ENCODE data around the gene MACROD2.
"Not testable (repeated sequence)": the region's sequence is repeated elsewhere in the genome, so short reads cannot be mapped to it uniquely, and the experiment has no call there.

MACROD2 gene

DNA sequence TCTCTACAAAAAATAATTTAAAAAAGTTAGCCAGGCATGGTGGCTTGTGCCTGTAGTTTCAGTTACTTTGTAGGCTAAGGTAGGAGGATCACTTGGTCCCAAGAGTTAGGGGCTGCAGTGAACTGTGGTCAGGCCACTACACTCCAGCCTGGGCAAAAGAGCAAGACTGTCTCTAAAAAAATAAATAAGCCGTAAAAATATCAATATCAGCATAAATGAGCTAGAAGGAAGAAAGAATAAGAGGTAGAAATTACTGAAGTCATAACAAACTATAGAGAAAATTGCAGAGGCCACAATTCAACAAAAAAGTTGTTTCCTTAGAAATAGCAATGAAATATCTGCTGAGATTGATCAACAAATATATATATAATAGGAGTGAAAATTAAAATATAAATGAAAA lies 1169.4 kb downstream of the MACROD2 start:
- DNase-seq (ENCODE audit: low spot score in 2 of 2), result no peak
- Histone ChIP-seq H3K27me3 (ENCODE audit: low read depth) (no peaks in the 10 kb centered on the region), H3K36me3 (replicated peaks) (no peaks in the 10 kb centered on the region), H3K4me3 (no peak overlapping the region), H3K9me3 (no peaks in the 10 kb centered on the region), H3K4me1 (no peaks in the 10 kb centered on the region)
- in situ Hi-C loops (cut with MboI; ENCODE audit: low sequenced_read_pairs), result no loop called here

DNA sequence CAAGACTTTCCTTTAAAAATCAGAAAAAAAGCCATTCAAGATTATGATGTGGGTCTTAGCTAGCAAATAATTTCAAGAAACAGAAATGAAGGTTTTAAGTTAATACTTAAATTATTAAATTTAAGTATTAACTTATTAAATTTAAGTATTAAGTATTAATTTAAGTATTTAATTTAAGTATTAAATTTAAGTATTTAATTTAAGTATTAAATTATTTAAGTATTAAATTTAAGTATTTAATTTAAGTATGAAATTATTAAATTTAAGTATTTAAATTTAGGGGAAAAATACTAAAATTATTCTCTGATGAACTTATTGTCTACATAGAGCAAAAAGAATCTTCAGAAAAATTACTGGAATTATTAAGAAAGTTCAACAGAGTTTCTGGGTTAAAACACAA lies 1171.4 kb downstream of the MACROD2 start:
- DNase-seq (ENCODE audit: low spot score in 2 of 2), result no peak
- in situ Hi-C loops (cut with MboI; ENCODE audit: low sequenced_read_pairs), result no loop called here
- Histone ChIP-seq H3K36me3 (replicated peaks) (no peaks in the 10 kb centered on the region), H3K9me3 (no peaks in the 10 kb centered on the region), H3K4me3 (no peak overlapping the region), H3K4me1 (no peaks in the 10 kb centered on the region), H3K27me3 (ENCODE audit: low read depth) (no peaks in the 10 kb centered on the region)

DNA sequence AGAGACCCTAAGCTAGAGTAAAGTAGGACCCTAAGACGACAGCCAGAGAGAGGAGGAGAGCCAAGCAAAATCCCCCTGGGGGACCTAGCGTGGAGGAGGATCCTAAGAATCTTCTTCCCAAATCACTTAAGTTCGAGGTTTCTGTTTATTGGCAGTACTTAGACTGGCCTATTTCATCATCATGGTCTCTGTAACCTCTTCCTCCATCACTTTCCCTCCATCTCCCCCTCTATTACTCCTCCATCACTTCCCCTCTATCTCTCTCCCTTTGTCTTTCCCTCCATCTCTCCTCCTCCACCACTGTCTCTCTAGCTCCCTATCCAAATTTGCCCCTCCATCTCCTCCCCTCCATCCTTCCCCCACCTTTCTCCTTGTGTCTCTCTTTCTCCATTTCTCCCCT lies 1175.7 kb downstream of the MACROD2 start:
- no peak for DNase-seq (ENCODE audit: low spot score in 2 of 2)
- H3K36me3 ChIP-seq (replicated peaks), result no peaks in the 10 kb centered on the region
- H3K4me3 ChIP-seq, result no peak overlapping the region
- no peaks in the 10 kb centered on the region for H3K9me3 ChIP-seq
- no peaks in the 10 kb centered on the region for H3K27me3 ChIP-seq (ENCODE audit: low read depth)
- in situ Hi-C loops (cut with MboI; ENCODE audit: low sequenced_read_pairs), result no loop called here
- no peaks in the 10 kb centered on the region for H3K4me1 ChIP-seq

DNA sequence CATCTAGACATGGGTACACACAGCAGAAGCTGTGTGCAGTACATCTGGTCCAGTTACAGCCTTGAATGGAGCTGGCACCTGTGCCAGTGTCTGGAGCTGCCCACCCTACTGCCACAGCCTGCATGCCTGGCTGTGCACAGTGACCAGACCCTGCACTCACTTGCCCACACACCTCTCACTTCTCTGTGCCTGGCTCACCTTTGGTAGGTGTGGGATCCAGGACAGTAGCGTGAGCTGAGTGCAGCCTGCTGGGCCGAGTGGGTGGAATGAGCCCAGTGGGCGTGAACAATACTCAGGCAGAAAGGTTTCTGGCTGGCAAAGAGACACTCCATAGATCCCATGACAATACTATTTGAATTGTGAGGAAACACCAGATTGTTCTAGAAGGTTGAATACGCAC lies 1181.6 kb downstream of the MACROD2 start:
- DNase-seq (ENCODE audit: low spot score in 2 of 2), result no peak
- H3K4me3 ChIP-seq, result no peak overlapping the region
- H3K4me1 ChIP-seq, result no peaks in the 10 kb centered on the region
- H3K27me3 ChIP-seq (ENCODE audit: low read depth), result no peaks in the 10 kb centered on the region
- H3K36me3 ChIP-seq (replicated peaks), result no peaks in the 10 kb centered on the region
- H3K9me3 ChIP-seq, result no peaks in the 10 kb centered on the region
- in situ Hi-C loops (cut with MboI; ENCODE audit: low sequenced_read_pairs), result no loop called here

DNA sequence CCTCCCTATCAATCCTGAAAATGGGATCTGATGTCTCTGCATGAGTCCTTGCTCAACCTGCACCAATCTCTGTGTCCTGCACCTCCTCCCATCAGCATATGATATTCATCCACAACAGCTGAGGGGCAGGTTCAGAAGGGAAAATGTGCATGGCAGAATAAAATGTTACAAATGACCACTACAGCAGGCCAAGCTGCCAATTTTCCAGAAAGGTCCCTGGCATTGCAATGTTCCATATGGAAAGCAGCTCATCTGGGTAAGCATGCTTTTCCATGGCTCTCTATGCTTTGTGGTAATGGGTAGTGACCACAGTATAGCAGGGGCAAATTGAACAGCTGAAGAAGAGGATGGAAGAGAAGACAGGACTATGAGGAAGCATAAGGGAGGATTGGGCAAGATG lies 1183.3 kb downstream of the MACROD2 start:
- no peak for DNase-seq (ENCODE audit: low spot score in 2 of 2)

DNA sequence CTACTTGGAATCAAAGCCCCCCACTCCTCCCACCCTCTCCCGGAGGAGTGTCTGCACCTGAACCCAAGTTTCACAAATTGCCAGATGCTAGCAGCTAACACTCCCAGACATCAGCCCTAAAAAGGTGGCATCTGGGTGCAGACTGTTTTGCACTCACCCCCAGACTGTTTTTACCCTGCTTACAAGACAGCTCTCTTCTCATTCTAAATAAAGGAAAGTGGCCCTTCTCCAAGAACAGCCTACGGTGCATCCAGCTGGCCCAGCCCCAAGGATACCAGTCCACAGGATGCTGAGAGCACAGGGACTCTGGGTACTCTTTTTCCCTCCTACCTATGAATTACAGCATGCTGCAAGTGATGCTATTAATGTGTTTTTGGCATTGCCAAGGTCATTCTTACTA lies 1184.1 kb downstream of the MACROD2 start:
- in situ Hi-C loops (cut with MboI; ENCODE audit: low sequenced_read_pairs), result no loop called here
- no peaks in the 10 kb centered on the region for H3K27me3 ChIP-seq (ENCODE audit: low read depth)
- no peaks in the 10 kb centered on the region for H3K9me3 ChIP-seq
- no peaks in the 10 kb centered on the region for H3K36me3 ChIP-seq (replicated peaks)
- no peak for DNase-seq (ENCODE audit: low spot score in 2 of 2)
- H3K4me1 ChIP-seq, result no peaks in the 10 kb centered on the region
- H3K4me3 ChIP-seq, result no peak overlapping the region

More for the DNA sequence above, 1183.3 kb downstream of the MACROD2 start:
- no peaks in the 10 kb centered on the region for H3K4me1 ChIP-seq
- H3K27me3 ChIP-seq (ENCODE audit: low read depth), result no peaks in the 10 kb centered on the region
- H3K36me3 ChIP-seq (replicated peaks), result no peaks in the 10 kb centered on the region
- no peaks in the 10 kb centered on the region for H3K9me3 ChIP-seq
- in situ Hi-C loops (cut with MboI; ENCODE audit: low sequenced_read_pairs), result no loop called here
- no peak overlapping the region for H3K4me3 ChIP-seq

DNA sequence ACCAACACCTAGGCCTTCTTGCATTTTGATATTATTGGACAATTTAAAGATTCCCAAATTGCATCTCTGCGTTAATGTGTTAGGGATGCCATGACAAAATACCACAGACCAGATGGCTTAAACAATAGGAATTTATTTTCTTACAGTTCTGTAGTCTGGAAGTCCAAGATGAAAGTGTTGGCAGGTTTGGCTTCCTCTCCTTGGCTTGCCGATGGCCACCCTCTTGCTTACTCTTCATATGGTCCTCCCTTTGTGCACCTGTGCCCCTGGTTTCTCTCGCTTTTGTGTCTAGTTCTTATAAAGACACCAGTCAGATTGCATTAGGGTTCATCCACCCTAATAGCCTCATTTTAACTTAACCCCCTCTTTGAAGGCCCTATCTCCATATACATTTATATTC lies 1184.5 kb downstream of the MACROD2 start:
- in situ Hi-C loops (cut with MboI; ENCODE audit: low sequenced_read_pairs), result no loop called here
- Histone ChIP-seq H3K27me3 (ENCODE audit: low read depth) (no peaks in the 10 kb centered on the region), H3K36me3 (replicated peaks) (no peaks in the 10 kb centered on the region), H3K9me3 (no peaks in the 10 kb centered on the region), H3K4me1 (no peaks in the 10 kb centered on the region), H3K4me3 (no peak overlapping the region)
- DNase-seq (ENCODE audit: low spot score in 2 of 2), result no peak

DNA sequence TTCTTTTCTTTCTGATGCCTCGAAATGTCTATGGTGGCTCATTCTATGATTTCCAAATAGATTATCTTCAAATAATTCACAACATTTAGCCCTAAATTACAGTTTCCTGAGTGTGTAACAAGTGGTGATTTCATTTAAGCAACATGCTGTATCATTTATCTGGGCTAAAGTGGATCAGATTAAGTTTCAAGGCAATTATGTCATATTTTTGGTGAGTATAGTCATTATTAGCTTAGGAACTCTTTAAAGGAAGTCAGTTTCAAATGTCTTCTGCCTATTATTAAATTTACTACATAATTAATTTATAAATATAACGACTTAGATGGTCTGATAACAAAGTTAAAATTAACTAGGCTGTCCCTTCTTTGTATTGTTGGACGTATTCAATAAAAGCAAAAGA lies 1190.0 kb downstream of the MACROD2 start:
- in situ Hi-C loops (cut with MboI; ENCODE audit: low sequenced_read_pairs), result no loop called here
- no peak overlapping the region for H3K4me3 ChIP-seq
- no peaks in the 10 kb centered on the region for H3K27me3 ChIP-seq (ENCODE audit: low read depth)
- DNase-seq (ENCODE audit: low spot score in 2 of 2), result no peak
- H3K9me3 ChIP-seq, result no peaks in the 10 kb centered on the region
- H3K36me3 ChIP-seq (replicated peaks), result no peaks in the 10 kb centered on the region
- no peaks in the 10 kb centered on the region for H3K4me1 ChIP-seq

DNA sequence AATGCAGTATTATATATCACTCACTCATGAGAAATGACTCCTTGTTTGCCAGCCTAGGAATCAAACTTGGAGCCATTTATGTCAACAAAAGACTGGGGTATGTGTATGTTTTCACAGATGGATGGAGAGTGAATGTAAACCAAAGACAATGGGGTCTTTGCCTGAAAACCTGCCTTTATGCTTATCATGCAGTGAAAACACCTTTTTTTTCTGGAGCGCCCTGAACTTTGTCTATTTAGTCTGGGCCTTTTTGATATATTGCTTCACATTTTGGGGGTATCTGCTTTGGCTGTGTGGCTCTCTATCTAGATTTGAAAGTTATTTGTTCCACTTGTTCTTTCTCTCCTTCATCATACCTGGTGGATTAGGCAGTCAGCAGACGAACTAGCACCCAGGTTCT lies 1190.6 kb downstream of the MACROD2 start:
- DNase-seq (ENCODE audit: low spot score in 2 of 2), result no peak
- in situ Hi-C loops (cut with MboI; ENCODE audit: low sequenced_read_pairs), result no loop called here
- Histone ChIP-seq H3K4me1 (no peaks in the 10 kb centered on the region), H3K36me3 (replicated peaks) (no peaks in the 10 kb centered on the region), H3K4me3 (no peak overlapping the region), H3K9me3 (no peaks in the 10 kb centered on the region), H3K27me3 (ENCODE audit: low read depth) (no peaks in the 10 kb centered on the region)

DNA sequence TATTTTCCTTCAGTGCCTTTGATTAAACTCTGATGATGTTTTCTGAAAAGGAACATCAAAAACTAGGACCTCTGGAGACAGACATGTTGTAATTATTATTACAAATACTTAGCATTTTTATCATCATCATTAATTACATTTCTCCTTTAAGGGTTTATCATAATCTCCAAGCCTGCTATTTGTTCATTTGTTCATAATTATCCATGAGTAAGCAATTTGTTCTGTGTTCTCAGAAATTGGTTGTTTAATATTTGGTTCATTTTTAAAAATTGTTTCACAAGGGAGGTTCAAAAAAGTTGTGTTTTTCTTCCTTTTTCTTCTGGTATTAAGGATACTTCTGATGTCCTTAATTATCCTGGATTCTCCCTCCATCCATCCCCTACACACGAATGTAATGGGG lies 1192.3 kb downstream of the MACROD2 start:
- Histone ChIP-seq H3K36me3 (replicated peaks) (no peaks in the 10 kb centered on the region), H3K9me3 (no peaks in the 10 kb centered on the region), H3K27me3 (ENCODE audit: low read depth) (no peaks in the 10 kb centered on the region), H3K4me3 (no peak overlapping the region), H3K4me1 (no peaks in the 10 kb centered on the region)
- no peak for DNase-seq (ENCODE audit: low spot score in 2 of 2)
- in situ Hi-C loops (cut with MboI; ENCODE audit: low sequenced_read_pairs), result no loop called here

DNA sequence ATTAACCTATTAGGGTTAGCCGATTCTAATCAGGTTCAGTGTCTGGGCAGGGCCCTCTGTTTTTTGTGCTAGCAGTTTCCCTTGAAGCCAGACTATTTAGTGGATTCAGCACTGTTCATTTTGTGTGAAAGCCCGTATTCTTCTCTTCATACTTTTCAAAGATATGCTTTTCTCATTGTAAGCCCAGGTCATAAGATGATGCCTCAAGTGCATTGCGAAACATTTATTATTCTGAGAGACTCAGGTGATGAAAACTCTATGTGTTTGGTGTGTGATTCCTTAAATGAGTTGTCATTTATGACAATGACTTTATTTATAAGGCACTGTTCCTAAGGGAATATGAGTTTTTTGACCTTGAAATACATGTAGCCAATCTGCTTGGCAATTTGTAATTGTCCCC lies 1193.1 kb downstream of the MACROD2 start:
- H3K4me3 ChIP-seq, result no peak overlapping the region
- no peaks in the 10 kb centered on the region for H3K4me1 ChIP-seq
- H3K27me3 ChIP-seq (ENCODE audit: low read depth), result no peaks in the 10 kb centered on the region
- H3K36me3 ChIP-seq (replicated peaks), result no peaks in the 10 kb centered on the region
- no peak for DNase-seq (ENCODE audit: low spot score in 2 of 2)
- no peaks in the 10 kb centered on the region for H3K9me3 ChIP-seq
- in situ Hi-C loops (cut with MboI; ENCODE audit: low sequenced_read_pairs), result no loop called here

DNA sequence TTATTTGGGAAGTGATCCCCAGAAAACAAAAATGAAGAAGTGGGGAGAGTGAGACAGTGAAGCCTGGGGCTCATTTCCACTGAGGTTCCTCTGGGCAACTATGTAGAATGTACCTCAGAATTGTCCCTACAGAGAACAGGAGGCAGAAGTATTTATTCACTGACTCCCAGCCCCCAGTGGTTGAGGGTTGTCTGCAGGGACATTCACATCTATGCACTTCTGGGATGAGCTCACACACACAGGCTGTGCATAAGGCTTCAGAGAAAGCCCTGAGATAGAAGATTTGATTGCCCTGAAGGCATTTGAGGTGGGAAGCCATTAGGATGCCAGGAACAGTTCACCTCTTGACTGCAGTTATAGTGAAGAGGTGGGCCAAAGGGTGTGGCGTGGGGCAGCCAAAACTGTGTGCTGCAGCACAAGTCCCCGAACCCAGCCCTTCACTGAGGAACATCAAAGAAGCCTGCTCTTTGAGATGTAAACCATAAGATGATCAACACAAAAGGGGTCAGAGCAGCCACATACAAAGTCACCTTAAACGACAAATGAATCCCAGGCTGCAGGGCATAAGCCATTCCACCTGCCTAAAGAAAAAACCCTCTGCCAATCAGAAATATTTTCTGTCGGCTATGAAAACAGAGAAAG lies 1195.9 kb downstream of the MACROD2 start:
- Histone ChIP-seq H3K4me3 (no peak overlapping the region), H3K4me1 (no peaks in the 10 kb centered on the region), H3K9me3 (no peaks in the 10 kb centered on the region), H3K36me3 (replicated peaks) (no peaks in the 10 kb centered on the region), H3K27me3 (ENCODE audit: low read depth) (no peaks in the 10 kb centered on the region)
- no peak for DNase-seq (ENCODE audit: low spot score in 2 of 2)
- in situ Hi-C loops (cut with MboI; ENCODE audit: low sequenced_read_pairs), result no loop called here

DNA sequence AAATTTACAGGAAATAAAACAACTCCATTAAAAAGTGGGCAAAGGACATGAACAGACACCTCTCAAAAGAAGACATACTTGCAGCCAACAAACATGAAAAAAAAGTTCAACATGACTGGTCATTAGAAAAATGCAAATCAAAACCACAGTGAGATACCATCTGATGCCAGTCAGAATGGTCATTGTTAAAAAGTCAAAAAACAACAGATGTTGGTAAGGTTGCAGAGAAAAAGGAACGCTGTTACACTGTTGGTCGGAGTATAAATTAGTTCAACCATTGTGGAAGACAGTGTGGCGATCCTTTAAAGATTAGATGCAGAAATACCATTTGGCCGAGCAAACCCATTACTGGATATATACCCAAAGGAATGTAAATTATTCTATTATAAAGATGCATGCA lies 1200.1 kb downstream of the MACROD2 start:
- Histone ChIP-seq H3K27me3 (ENCODE audit: low read depth) (no peaks in the 10 kb centered on the region), H3K4me1 (no peaks in the 10 kb centered on the region), H3K4me3 (no peak overlapping the region), H3K9me3 (no peaks in the 10 kb centered on the region), H3K36me3 (replicated peaks) (no peaks in the 10 kb centered on the region)
- no peak for DNase-seq (ENCODE audit: low spot score in 2 of 2)
- in situ Hi-C loops (cut with MboI; ENCODE audit: low sequenced_read_pairs), result no loop called here

DNA sequence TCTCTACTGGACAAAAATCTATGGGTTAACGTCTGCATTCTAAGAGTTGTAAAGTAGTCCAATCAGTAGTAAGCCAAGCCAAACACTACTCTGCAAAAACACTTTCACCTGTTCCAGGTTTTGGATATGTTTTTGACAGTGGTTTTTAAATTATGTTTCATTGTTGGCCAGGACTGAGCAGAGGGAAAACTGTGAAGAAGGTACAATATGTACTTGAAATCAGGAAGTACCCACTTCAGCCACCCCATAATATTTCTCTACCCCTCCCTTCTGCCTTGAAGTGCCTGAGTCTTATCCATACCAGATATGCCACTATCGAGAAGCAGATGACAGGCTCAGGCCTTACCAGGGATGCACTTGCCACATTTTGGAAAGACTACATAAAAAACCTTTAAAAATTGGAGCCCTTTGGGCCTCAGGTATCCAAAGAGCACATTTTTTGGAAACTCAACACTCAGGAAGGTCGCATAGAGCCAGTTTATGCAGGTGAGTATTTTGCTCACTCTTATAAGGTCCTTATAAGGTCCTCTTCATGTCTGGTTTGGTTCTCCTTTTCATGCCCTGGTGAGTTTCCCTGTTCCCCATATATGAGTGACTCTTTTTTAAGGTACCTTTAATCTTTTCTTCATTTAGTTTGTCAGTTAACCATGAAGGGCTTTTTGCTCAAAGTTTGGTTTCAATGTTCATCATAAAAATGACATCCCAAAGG lies 1201.4 kb downstream of the MACROD2 start:
- no peaks in the 10 kb centered on the region for H3K4me1 ChIP-seq
- in situ Hi-C loops (cut with MboI; ENCODE audit: low sequenced_read_pairs), result no loop called here
- no peaks in the 10 kb centered on the region for H3K9me3 ChIP-seq
- no peak for DNase-seq (ENCODE audit: low spot score in 2 of 2)
- H3K36me3 ChIP-seq (replicated peaks), result no peaks in the 10 kb centered on the region
- no peaks in the 10 kb centered on the region for H3K27me3 ChIP-seq (ENCODE audit: low read depth)
- no peak overlapping the region for H3K4me3 ChIP-seq

DNA sequence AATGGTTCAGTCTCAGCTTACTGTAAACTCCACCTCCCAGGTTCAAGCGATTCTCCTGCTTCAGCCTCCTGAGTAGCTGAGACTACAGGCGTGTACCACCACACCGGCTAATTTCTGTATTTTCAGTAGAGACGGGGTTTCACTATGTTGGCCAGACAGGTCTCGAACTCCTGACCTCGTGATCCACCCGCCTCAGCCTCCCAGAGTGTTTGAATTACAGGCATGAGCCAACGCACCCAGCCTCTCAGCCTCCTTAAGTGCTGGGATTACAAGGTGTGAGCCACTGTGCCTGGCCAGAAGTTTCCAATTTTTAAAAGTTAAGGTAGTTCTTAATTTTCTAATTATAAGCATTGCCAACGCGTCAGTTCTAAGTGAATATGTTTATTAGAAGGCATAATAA lies 1202.7 kb downstream of the MACROD2 start:
- H3K9me3 ChIP-seq; DNase-seq (ENCODE audit: low spot score in 2 of 2); H3K4me3 ChIP-seq; in situ Hi-C loops (cut with MboI; ENCODE audit: low sequenced_read_pairs); H3K4me1 ChIP-seq; H3K27me3 ChIP-seq (ENCODE audit: low read depth); H3K36me3 ChIP-seq (replicated peaks): not testable (repeated sequence)

All from HAP-1 (cell line).